ENCODE results near the gene KIRREL3. TPM values are rescaled to one million over a fixed set of nuclear protein-coding genes. Genes with fewer than 3 reads are reported as not detected.

KIRREL3 gene
- total and polyA plus RNA-seq, 2 of the 8 experiments (the other 6 are each of a cell fraction or from before 2014, with no cell fraction given): 0.29 to 0.32 TPM

- ChIA-PET POLR2A (ENCODE audit: partially characterized antibody) (no interaction called here), CTCF (ENCODE audit: partially characterized antibody) (interaction anchor here (0.6 to 4.9 kb wide), 16 partner anchors 11 to 350 kb away, joined by 3 to 48 read pairs (median 4); no protein-coding TSS in a partner anchor)
- Histone ChIP-seq H3K9me3 (ENCODE audit: insufficient read depth in 2 of 2, low read depth in 1 of 2, low read length in 1 of 2) (no peaks in the 10 kb centered on the region), H2BK15ac (ENCODE audit: low read length) (no peak overlapping the region), H3K23ac (ENCODE audit: insufficient read length) (no peak overlapping the region), H4K91ac (replicated peaks; ENCODE audit: insufficient read length, low read length) (no peak overlapping the region), H3K79me1 (ENCODE audit: low read depth, low read length) (no peaks in the 10 kb centered on the region), H2BK12ac (ENCODE audit: low read depth, low read length) (no peak overlapping the region), H2AK5ac (ENCODE audit: low read depth, low read length) (no peak overlapping the region), H3K36me3 (ENCODE audit: control insufficient read depth in 2 of 4, insufficient read depth in 4 of 4, low read length in 3 of 4) (no peaks in the 10 kb centered on the region), H3K4me2 (ENCODE audit: insufficient read depth in 1 of 2, low read depth in 2 of 2, low read length in 2 of 2) (no peak overlapping the region), H4K20me1 (replicated peaks in 1 of 2; ENCODE audit: control insufficient read depth in 1 of 2, insufficient read depth in 2 of 2, low read length in 2 of 2) (no peaks in the 10 kb centered on the region), H3K14ac (ENCODE audit: insufficient read length) (no peak overlapping the region), H3K18ac (ENCODE audit: extremely low read depth, low read length) (no peak overlapping the region), H3K23me2 (ENCODE audit: low read depth, low read length) (no peaks in the 10 kb centered on the region), H4K5ac (ENCODE audit: insufficient read length, low read depth, low read length) (no peak overlapping the region), H3K79me2 (ENCODE audit: control insufficient read depth in 1 of 2, insufficient read depth in 2 of 2, low read length in 2 of 2) (no peaks in the 10 kb centered on the region), H3K56ac (replicated peaks; ENCODE audit: insufficient read length, low read depth, low read length) (no peak overlapping the region), H3K4me3 (ENCODE audit: extremely low read depth in 1 of 4, insufficient read depth in 2 of 4, low read depth in 3 of 4, low read length in 4 of 4) (no peak overlapping the region), H3K4me1 (replicated peaks in 1 of 4; ENCODE audit: control insufficient read depth in 3 of 4, insufficient read depth in 4 of 4, low read length in 3 of 4) (no peaks in the 10 kb centered on the region; a peak in 3 of 7 replicates), H2BK120ac (replicated peaks; ENCODE audit: low read depth, low read length) (no peak overlapping the region), H3K27ac (ENCODE audit: low read depth, low read length) (no peak overlapping the region), H3K4ac (replicated peaks; ENCODE audit: insufficient read length, low read depth, low read length) (no peak overlapping the region), H3K9ac (replicated peaks in 1 of 4; ENCODE audit: extremely low read depth in 1 of 4, low read depth in 3 of 4, low read length in 3 of 4) (no peak overlapping the region), H3K27me3 (replicated peaks in 1 of 4; ENCODE audit: control insufficient read depth in 3 of 4, extremely low read depth in 1 of 4, insufficient read depth in 3 of 4, low read length in 3 of 4) (no peaks in the 10 kb centered on the region), H2BK5ac (ENCODE audit: low read depth, low read length) (no peak overlapping the region), H2AFZ (ENCODE audit: low read length) (peak overlapping the region; percentile 91; the same call in 1 of the 2 replicates), H2BK20ac (ENCODE audit: low read length) (no peak overlapping the region), H4K8ac (ENCODE audit: extremely low read depth, insufficient read depth, low read length) (no peak overlapping the region)
- no peak for FAIRE-seq
- 84% methylated on average over 7 of the region's 7 CpGs; no CpG with 5 or more reads in 1 of the 2 experiments for WGBS, 2 experiments (ENCODE audit: extremely low coverage in 1 of 2, insufficient coverage in 1 of 2, insufficient read length in 1 of 2, insufficient replicate concordance in 2 of 2, low coverage in 1 of 2, low lambda C conversion rate in 2 of 2, missing lambda C conversion rate in 1 of 2)
- DNase-seq (ENCODE audit: low read depth in 1 of 2, low spot score in 2 of 2): no peak
- TF ChIP-seq TAF1 (IDR thresholded peaks at IDR 0.05; ENCODE audit: low read depth, low read length): no peak
- no peak for TF ChIP-seq POLR2AphosphoS5 (IDR thresholded peaks at IDR 0.05; ENCODE audit: low read depth, low read length)
- no peak for TF ChIP-seq TBP (IDR thresholded peaks at IDR 0.05; ENCODE audit: low read depth, low read length)
- no peak for TF ChIP-seq HDAC6 (IDR thresholded peaks at IDR 0.05; ENCODE audit: low read depth, low read length)
- no peak for TF ChIP-seq SIRT6 (IDR thresholded peaks at IDR 0.05; ENCODE audit: low read length)
Measured at GRCh38 chr11:126791991-126792390, 208.6 kb downstream of the KIRREL3 start.

All from H1 (cell line).